ENCODE measurements around the gene ZNF195.
"Not testable (repeated sequence)": the region's sequence is repeated elsewhere in the genome, so short reads cannot be mapped to it uniquely, and the experiment has no call there.

The ZNF195 gene

DNA sequence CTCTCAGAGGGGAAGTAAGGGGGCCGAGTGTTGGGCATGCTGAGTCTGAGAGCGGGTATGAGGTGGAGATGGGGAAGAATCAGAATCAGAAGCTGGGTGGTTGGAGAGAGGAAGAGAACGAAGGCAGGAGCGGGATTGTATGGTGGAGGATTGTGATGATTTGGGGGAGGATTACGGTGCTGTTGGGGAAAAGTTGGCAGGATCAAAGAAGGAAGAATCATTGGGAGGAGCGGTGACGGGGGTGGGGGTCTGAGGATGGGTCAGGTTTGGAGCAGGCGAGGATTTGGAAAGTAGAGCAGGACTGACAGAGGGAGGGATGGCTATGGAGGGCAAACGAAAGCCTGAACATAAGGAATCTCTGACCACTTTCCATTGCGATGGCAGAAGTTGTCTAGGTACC is 22.1 kb downstream of the ZNF195 start:
- DNase-seq (ENCODE audit: low read depth in 1 of 2, low spot score in 1 of 2), result no peak

- DNase-seq (ENCODE audit: low read depth in 1 of 2, low spot score in 1 of 2), result no peak
Measured at GRCh38 chr11:3353066-3353465, 25.9 kb downstream of the ZNF195 start.

DNA sequence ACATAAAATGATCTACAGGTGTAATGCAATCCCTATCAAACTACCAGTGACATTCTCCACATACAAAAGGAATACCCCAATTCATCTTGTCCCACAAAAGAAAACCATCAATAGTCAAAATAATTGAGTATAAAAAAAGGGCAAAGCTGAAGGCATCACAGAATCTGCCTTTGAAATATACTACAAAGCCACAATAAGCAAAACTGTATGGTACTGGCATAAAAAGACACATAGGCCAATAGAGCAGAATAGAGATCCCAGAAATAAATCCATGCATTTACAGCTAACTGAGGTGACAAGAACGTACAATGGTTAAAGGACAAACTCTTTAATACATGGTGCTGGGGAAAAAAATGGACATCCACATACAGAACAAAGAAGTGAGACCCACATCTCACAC is 31.8 kb downstream of the ZNF195 start:
- no peak for DNase-seq (ENCODE audit: low read depth in 1 of 2, low spot score in 1 of 2)

GRCh38 chr11:3346587-3346986 is 32.4 kb downstream of the ZNF195 start:
- DNase-seq (ENCODE audit: low read depth in 1 of 2, low spot score in 1 of 2), result no peak

DNA sequence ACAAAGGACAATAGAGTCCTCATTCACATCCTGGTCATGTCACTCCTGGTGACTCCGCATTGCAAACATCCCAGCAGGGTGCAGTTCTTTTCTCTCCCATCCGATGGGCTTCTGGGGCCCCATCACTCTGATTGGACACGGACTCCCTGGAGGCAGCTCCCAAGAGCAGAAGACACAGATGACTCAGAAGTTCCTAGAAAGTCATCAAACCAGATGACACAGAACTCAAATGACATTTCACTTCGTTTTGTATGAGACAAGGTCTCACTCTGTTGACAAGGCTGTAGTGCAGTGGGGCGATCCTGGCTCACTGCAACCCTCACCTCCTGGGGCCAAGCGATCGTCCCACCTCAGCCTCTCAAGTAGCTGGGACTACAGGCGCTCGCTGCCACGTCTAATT is 33.2 kb downstream of the ZNF195 start:
- no peak for DNase-seq (ENCODE audit: low read depth in 1 of 2, low spot score in 1 of 2)

- no peak for DNase-seq (ENCODE audit: low read depth in 1 of 2, low spot score in 1 of 2)
Measured at GRCh38 chr11:3344327-3345174, 34.4 kb downstream of the ZNF195 start.

GRCh38 chr11:3342709-3343108 is 36.2 kb downstream of the ZNF195 start:
- DNase-seq (ENCODE audit: low read depth in 1 of 2, low spot score in 1 of 2), result no peak

- DNase-seq (ENCODE audit: low read depth in 1 of 2, low spot score in 1 of 2), result peak; percentile 29 to 47
Measured at GRCh38 chr11:3341298-3341697, 37.6 kb downstream of the ZNF195 start.

DNA sequence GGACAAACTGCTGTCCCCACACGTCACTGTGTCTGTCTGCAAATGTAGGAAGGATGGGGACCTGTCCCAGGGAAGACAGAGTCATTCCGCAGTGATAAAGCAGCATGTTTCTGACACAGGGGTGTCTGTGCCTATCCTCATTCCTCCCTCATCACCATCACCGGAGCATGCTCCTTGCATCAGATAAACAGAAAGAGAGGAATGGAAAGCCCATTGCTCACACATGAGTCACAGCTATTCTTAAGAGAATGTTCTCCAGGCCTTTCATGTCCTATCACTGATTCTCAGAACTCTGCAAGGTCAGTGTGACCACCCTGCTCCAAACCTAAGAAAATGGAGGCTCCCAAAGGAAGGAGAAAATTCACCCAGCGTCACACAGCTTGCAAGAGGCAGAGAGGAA is 38.9 kb downstream of the ZNF195 start:
- DNase-seq (ENCODE audit: low read depth in 1 of 2, low spot score in 1 of 2), result no peak

GRCh38 chr11:3339340-3339624 is 39.7 kb downstream of the ZNF195 start:
- DNase-seq (ENCODE audit: low read depth in 1 of 2, low spot score in 1 of 2), result no peak

GRCh38 chr11:3338569-3339339 is 40.2 kb downstream of the ZNF195 start:
- no peak for DNase-seq (ENCODE audit: low read depth in 1 of 2, low spot score in 1 of 2)

GRCh38 chr11:3336420-3336819 is 42.5 kb downstream of the ZNF195 start:
- not testable (repeated sequence) for DNase-seq (ENCODE audit: low read depth in 1 of 2, low spot score in 1 of 2)

DNA sequence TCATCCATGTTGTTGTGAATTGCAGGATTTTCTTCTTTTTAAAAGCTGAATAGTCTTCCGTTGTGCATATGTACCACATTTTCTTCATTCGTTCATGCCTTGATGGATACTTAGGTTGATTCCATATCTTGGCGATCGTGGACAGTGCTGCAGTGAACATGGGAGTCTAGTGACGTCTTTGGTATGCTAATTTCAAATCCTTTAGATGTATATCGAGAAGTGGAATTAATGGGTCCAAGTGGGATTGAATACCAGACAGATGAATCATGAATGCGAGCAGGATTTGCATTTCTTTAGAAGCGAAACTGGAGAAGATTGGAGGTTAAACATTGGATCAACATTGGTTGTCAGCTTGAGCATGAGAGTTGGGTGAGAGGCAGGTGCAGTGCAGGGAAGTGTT is 45.8 kb downstream of the ZNF195 start:
- not testable (repeated sequence) for DNase-seq (ENCODE audit: low read depth in 1 of 2, low spot score in 1 of 2)

DNA sequence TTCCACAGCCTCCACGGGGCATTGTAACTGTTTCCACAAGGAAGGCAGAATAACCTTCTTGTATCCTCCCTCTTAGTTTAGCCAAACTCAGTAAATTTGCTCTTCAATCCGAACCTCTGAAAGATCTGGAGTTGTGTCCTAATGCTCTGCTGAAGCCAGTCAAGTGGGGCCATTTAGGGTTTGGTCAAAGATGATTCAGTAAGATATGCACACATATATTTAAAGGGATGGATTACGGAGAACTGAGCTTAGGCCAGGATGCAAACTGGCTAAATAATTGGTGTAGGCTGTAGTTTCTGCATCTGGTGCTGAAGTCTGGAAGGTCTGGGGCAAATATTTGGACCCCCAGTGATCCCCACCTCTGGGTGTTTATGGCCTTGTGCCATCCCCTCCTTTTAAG is 47.9 kb downstream of the ZNF195 start:
- not testable (repeated sequence) for DNase-seq (ENCODE audit: low read depth in 1 of 2, low spot score in 1 of 2)

DNA sequence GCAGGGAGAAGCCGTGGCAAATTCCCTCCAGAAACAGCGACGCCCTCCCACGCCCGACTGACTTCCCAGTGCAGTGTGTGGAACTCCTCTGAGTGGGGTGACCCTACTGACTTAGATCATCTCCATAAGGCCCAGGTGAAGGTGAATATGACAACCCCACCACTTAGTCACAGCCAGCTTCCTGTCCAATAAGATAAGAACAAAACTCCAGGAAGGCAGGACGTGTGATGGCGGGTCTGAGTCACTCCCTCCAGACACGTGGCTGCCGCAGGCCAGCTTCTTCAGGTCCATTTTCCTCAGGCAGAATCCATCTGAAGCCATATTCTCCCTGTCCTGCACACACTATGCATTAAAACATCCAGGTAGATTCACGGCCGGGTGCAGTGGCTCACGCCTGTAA is 48.9 kb downstream of the ZNF195 start:
- DNase-seq (ENCODE audit: low read depth in 1 of 2, low spot score in 1 of 2), result not testable (repeated sequence)

DNA sequence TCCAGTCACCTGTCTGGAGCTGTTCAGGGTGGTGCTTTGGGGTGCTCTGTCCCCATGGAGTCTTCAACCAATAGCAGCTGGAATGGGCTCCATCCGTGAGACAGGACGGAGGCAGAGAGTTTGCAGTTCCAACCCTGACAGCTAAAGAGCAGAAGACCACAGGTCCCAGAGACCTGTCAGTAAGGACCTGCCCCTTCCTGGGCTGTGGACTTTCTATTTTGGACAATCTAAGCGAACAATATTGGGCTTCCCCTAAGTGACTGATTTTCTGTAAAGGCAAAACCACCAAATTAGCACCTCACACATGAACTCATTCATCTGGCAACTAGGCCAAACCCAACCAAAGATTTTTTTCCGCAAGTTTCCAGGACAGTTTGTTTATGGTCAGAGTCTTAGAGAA is 50.4 kb downstream of the ZNF195 start:
- DNase-seq (ENCODE audit: low read depth in 1 of 2, low spot score in 1 of 2), result not testable (repeated sequence)

- DNase-seq (ENCODE audit: low read depth in 1 of 2, low spot score in 1 of 2), result not testable (repeated sequence)
Measured at GRCh38 chr11:3326450-3326849, 52.5 kb downstream of the ZNF195 start.

- DNase-seq (ENCODE audit: low read depth in 1 of 2, low spot score in 1 of 2), result not testable (repeated sequence)
Measured at GRCh38 chr11:3324724-3325123, 54.2 kb downstream of the ZNF195 start.
